ENCODE data around the gene VWA1.

GRCh38 chr1:1395166-1395565 is 40.3 kb upstream of the VWA1 start:
- TF ChIP-seq JUND (IDR thresholded peaks at IDR 0.05) (no peak), CTCF (IDR thresholded peaks at IDR 0.05) (no peak), ZBTB33 (IDR thresholded peaks at IDR 0.05; ENCODE audit: borderline replicate concordance, low read depth) (no peak)
